NCI-H524 treated with DMSO at 0.1 percent for 48 hours (cell line): ENCODE data around the gene DCAF4.
"Not testable (repeated sequence)": the region's sequence is repeated elsewhere in the genome, so short reads cannot be mapped to it uniquely, and the experiment has no call there.

ENCODE experiments used
- DNase-seq: peaks from one replicate; lab custom pipeline; 2025; lab: John Stamatoyannopoulos, UW

DCAF4 gene

DNA sequence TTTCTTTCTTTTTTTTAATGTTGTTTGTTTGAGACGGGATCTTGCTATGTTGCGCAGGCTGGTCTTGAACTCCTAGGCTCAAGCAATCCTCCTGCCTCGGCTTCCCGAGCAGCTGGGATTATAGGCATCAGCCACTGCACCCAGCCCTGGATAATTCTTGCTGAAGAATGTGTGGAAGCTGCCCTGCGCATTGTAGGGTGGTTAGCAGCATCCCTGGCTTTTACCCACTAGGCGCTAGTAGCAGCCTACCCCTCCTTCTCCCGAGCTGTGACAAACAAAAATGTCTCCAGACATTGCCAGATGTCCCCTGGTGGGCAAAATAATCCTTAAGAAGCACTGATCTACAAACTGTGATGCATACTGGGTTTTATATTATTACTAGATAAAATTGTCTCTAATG, 6.6 kb downstream of the DCAF4 start:
- DNase-seq: peak; percentile 66

DNA sequence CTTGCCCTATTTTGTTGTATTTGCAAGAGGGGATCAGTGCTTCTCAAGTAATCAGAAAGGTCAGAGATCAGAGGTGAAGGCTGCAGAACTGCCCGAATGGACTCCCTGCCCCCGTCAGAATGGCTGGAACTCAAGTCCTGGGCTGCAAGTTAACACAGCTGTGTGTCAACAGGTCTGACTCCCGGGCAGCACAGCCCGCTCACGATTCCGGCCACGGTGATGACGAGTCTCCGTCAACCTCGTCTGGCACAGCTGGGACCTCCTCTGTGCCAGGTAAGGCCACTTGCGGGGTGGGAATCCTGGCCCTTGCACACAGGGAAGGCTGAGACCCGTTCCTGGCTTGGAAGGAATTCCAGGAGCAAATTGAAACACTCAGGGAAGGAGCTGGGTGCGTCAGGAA, 13.4 kb downstream of the DCAF4 start:
- no peak for DNase-seq

- DNase-seq: no peak
Measured at GRCh38 chr14:72941286-72941985, 15.2 kb downstream of the DCAF4 start.

DNA sequence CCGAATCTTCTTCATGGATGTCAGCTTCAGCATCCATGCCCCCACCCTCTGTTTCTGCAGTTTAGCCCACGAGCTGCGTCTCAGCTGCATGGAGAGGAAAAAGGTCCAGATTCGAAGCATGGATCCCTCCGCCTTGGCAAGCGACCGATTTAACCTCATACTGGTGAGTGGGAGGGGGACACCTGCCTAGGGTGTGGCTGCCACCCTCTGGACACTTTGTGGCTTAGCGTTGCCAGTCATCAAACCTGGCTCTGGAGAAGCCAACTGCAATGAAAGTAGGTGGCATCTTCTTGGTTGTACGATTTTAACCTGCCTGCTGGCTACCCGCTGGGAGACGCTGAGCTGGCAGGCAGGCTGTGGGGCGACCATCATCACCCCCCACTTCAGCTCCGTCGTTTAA, 16.7 kb downstream of the DCAF4 start:
- DNase-seq: no peak

- DNase-seq: no peak
Measured at GRCh38 chr14:72943876-72944430, 17.7 kb downstream of the DCAF4 start.

- DNase-seq: no peak
Measured at GRCh38 chr14:72945356-72946027, 19.2 kb downstream of the DCAF4 start.

DNA sequence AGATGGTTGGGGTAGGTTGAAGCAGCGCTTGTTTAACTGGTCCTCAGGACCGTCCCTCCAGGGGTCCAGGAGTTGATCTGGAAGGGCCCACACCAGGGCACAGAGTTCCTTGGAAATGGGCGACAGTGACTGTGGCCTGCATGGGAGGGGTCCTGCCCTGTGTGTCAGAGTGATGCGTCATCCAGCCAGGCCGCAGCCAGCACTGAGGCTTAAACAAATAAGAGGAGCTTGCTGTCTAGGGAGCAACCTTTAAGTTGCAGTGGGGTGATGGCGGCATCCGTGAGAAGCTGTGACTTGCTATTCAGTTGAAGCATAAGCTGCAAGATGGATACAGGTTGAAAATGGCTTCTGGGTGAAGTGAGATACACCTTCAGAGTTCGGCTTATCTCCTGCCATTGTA, 20.2 kb downstream of the DCAF4 start:
- no peak for DNase-seq

- DNase-seq: no peak
Measured at GRCh38 chr14:72947366-72948160, 21.3 kb downstream of the DCAF4 start.

GRCh38 chr14:72948481-72949138, 22.3 kb downstream of the DCAF4 start:
- peak; percentile 27 for DNase-seq

GRCh38 chr14:72952171-72952570, 25.9 kb downstream of the DCAF4 start:
- DNase-seq: no peak

GRCh38 chr14:72956741-72957140, 30.5 kb downstream of the DCAF4 start:
- DNase-seq: not testable (repeated sequence)

- DNase-seq: no peak
Measured at GRCh38 chr14:72957213-72957612, 30.9 kb downstream of the DCAF4 start.

GRCh38 chr14:72958548-72958947, 32.3 kb downstream of the DCAF4 start:
- DNase-seq: no peak

DNA sequence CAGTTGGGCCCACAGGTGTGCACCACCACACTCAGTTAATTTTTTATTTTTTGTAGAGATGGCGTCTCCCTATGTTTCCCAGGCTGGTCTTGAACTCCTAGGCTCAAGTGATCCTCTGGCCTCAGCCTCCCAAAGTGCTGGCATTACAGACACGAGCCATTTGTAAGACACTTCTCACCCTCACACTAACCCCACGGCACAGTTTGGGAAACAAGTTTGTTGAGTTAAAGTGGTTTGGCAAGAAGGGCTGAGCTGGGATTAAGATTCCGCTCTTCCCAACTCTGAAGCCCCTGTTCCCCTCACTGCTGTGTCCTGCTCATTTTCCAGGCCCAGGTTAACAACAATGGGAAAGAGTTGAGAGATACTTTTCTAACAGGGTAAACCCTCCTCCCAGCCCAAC, 34.8 kb downstream of the DCAF4 start:
- DNase-seq: not testable (repeated sequence)

DNA sequence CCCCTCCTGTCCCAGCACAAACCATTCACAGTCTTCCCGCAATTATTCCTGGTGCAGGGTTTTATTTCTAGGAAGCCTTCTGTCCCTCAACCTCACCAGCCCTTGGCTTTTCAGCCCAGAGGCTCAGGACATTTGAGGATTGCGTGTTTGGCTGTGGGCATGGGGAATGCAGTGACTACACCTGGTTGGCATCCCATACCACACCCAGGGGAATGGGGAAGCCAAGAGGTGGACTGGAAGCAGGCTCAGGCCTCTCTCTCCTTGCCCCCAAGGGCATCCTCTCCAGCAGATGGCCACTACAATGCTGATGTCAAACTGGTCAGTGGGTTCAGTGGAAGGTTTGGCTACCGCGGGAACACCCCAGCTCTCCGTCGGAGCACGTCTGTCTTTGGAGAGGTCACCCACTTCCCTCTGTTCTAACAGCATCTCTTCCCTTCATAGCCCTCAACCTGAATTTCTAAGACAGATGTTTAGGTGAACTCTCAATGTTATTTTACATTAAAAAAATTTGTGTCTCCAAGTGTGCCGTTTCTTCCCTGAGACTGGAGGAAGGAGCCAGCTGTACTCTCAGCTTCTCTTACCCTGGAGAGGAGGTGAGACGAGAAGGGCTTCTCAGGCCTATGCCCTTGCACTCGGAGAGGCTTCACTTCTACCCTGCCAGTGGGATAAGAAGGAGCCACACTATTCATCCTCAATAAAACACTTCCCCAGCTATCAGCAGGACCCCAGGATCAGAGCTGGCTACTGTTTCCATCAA, 35.5 kb downstream of the DCAF4 start:
- DNase-seq: no peak

DNA sequence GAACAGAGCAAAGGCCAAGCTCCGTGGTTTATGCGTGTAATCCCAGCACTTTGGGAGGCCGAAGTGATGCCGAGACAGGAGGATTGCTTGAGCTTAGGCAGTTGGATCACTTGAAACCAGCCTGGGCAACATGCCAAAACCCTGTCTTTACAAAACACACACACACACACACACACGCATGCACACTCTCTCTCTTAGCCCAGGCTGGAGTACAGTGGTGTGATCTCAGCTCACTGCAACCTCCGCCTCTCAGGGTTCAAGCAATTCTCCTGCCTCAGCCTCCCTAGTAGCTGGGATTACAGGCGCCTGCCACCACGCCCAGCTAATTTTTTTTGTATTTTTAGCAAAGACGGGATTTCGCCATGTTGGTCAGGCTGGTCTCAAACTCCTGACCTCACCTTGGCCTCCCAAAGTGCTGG, 36.1 kb downstream of the DCAF4 start:
- DNase-seq: peak; percentile 22

GRCh38 chr14:72962829-72963312, 36.6 kb downstream of the DCAF4 start:
- DNase-seq: peak; percentile 78

- DNase-seq: no peak
Measured at GRCh38 chr14:72965249-72965648, 39.0 kb downstream of the DCAF4 start.

DNA sequence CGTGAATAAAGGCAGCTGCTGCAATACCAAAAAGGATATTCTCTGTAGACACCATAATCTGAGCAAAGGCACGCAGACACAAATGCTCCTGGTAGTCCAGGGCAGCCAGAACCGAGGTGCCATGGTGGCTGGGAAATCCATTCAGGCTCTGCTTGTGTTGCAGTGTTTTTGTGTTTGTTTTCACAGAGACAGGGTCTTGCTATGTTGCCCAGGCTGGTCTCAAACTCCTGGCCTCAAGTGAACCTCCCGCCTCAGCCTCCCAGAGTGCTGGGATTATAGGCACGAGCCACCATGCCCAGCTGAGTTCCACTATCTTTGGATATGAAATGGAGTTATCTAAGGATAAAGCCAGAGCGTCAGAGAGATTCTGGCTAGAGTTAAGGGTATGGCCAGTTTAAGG, 39.8 kb downstream of the DCAF4 start:
- DNase-seq: no peak

GRCh38 chr14:72968316-72968715, 42.1 kb downstream of the DCAF4 start:
- no peak for DNase-seq

GRCh38 chr14:72970058-72970630, 43.9 kb downstream of the DCAF4 start:
- no peak for DNase-seq
